Central memory CD8-positive, alpha-beta T cell (primary cell): ENCODE measurements around the gene MT1F.

Experiments used
- ATAC-seq: fragments of 150-1000 bp; cut with Tn5 transposase; replicated peaks from 2 replicates; pipeline ENCODE4 v1.10.0; 2022; ENCODE audit warnings: mild to moderate bottlenecking, moderate FRiP score, moderate number of reproducible peaks; ENCODE audit not compliant: poor library complexity, severe bottlenecking; ENCODE audit errors: extremely low read depth
- DNase-seq, 2 donors: peaks; one replicate each; pipeline ENCODE4 v3.0.0; 2021; ENCODE audit warnings: low spot score in 2 of 2
- H3K27ac Mint-ChIP-seq: one replicate; pipeline ENCODE4 v1.8.0; 2022; ENCODE audit warnings: low read depth, mild to moderate bottlenecking, moderate library complexity, mixed read lengths
- H3K27me3 Mint-ChIP-seq: one replicate; pipeline ENCODE4 v1.8.0; 2022; ENCODE audit warnings: mixed read lengths
- H3K36me3 Mint-ChIP-seq: one replicate; pipeline ENCODE4 v1.8.0; 2022; ENCODE audit warnings: mild to moderate bottlenecking, moderate library complexity, mixed read lengths; ENCODE audit not compliant: insufficient read depth
- H3K4me1 Mint-ChIP-seq: one replicate; pipeline ENCODE4 v1.8.0; 2022; ENCODE audit warnings: mixed read lengths
- H3K4me3 Mint-ChIP-seq: one replicate; pipeline ENCODE4 v1.8.0; 2022; ENCODE audit warnings: mild to moderate bottlenecking, moderate library complexity, mixed read lengths
- H3K9me3 Mint-ChIP-seq: one replicate; pipeline ENCODE4 v1.8.0; 2022; ENCODE audit warnings: mixed read lengths

The MT1F gene

DNA sequence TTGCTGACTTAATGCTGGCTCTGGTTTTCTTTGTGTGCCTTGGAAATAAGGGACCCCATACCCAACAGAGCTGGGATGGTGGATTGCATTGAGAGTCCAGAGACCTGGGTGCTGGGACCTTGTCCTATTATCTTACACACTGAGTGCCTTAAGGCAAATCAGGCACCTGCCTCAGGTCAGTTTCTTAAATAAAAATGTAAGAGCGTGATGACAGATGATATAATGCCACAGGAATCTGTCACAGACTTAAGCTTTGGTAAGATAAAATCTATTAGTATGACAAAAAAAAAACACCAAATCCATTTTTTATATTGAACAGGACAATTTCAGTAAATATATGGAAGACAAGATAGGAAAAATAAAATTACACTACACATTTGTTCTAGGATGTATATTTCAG lies 17.7 kb upstream of the MT1F start:
- Mint-ChIP-seq H3K27ac (no peak overlapping the region), H3K36me3 (no peaks in the 10 kb centered on the region), H3K4me3 (no peak overlapping the region), H3K9me3 (no peaks in the 10 kb centered on the region), H3K4me1 (peaks cover 30% of the 10 kb centered on the region), H3K27me3 (peaks cover 60% of the 10 kb centered on the region)
- no peak for ATAC-seq
- no peak for DNase-seq

DNA sequence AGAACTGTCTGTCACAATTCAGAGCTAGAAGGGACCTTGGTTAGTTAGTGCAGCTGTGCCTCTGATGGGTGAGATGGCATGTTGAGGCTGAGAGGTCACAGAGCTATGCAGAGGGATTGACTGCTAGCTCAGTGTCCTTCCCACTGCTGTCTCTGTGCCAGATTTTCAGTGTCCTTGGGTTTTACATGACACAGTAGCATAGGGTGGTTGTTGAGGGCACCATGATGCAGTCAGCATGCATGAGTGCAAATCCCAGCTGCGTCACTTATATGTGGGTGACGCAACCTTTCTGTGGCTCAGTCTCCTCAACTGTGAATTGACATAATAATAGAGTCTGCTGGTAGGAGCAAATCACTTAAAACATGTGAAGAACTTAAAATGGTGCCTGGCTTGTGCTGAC lies 16.6 kb upstream of the MT1F start:
- ATAC-seq (no peak), DNase-seq (no peak)
- peaks cover 49% of the 10 kb centered on the region for H3K27me3 Mint-ChIP-seq
- H3K27ac Mint-ChIP-seq: no peak overlapping the region
- H3K9me3 Mint-ChIP-seq: no peaks in the 10 kb centered on the region
- H3K36me3 Mint-ChIP-seq: no peaks in the 10 kb centered on the region
- peaks cover 28% of the 10 kb centered on the region for H3K4me1 Mint-ChIP-seq
- no peak overlapping the region for H3K4me3 Mint-ChIP-seq

DNA sequence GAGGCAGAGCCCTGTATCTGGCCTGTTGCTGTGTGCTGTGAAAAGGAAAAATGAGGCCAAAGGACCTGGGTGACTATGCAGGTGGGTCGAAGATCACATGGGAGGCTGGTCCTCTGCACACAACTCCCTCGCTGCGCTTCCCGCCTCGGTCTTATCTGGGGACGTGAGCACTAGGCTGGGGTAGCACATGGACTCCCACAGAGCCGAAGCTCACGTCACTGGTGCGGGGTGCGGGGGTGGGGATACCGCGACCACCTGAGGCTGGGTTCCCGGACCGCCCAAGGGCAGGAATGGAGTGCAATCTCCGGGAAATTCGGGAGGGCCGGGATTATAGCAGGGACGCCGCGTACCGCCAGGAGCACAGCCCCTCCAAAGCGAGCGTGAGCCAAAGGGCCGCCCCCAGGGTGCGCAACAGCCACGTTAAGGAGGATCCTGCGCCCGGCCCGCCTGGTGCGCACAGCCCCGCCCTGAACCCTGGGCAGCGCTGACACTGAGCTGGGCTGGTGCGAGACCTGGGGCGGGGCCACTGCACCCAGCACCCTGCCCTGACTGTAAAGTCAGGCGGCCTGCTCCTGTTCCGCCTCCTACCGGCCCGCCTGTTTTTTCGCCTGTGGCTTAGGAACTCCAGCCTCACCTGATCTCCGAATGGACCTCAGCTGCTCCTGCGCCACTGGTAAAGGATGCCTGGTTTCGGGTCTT lies 14.5 kb upstream of the MT1F start:
- H3K27me3 Mint-ChIP-seq: peaks cover 28% of the 10 kb centered on the region
- H3K27ac Mint-ChIP-seq: peak overlapping the region; percentile 69
- DNase-seq (peak; percentile 53 to 65), ATAC-seq (peak; percentile 100)
- H3K4me3 Mint-ChIP-seq: peak overlapping the region; percentile 73
- peaks cover 19% of the 10 kb centered on the region for H3K4me1 Mint-ChIP-seq
- H3K9me3 Mint-ChIP-seq: no peaks in the 10 kb centered on the region
- no peaks in the 10 kb centered on the region for H3K36me3 Mint-ChIP-seq

DNA sequence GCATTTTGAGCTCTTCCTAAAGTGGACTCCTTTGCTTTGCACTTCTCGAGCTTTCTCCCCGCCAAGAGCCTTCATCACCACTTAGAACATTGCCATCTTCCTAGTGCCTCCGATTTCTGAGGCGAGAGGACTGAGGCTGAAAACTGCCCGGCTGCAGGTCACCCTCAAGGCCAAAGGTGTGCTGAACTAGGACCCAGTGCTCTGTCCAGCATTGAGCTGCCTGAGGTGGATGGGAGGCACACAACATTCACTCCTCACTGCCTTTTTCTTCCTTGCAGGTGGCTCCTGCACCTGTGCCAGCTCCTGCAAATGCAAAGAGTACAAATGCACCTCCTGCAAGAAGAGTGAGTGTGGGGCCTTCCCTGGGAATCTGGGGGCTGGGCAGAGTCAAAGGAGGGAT lies 13.9 kb upstream of the MT1F start:
- no peak for ATAC-seq
- H3K27me3 Mint-ChIP-seq: peaks cover 22% of the 10 kb centered on the region
- peak overlapping the region; percentile 73 for H3K4me3 Mint-ChIP-seq
- peak overlapping the region; percentile 69 for H3K27ac Mint-ChIP-seq
- no peaks in the 10 kb centered on the region for H3K36me3 Mint-ChIP-seq
- peaks cover 19% of the 10 kb centered on the region for H3K4me1 Mint-ChIP-seq
- no peak for DNase-seq
- no peaks in the 10 kb centered on the region for H3K9me3 Mint-ChIP-seq

DNA sequence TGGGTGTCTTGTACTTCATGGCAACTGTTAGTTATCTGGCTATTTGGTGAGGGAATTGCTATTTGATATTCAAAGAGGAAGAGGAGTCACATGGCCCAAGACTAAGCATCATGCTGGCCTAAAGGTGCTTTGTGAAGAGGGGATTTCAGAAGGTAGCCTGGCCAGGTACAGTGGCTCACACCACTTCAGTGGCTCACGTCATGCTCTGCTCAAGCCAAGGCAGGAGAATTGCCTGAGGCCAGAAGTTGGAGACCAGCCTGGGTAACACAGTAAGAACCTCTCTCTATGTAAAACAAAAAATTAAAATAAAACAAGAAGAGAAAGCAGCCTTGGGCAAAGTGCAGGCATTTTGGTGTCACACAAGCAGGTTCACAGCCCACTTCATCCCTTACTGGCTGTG lies 12.4 kb upstream of the MT1F start:
- Mint-ChIP-seq H3K4me1 (peaks cover 19% of the 10 kb centered on the region), H3K27ac (no peak overlapping the region)
- DNase-seq: no peak

DNA sequence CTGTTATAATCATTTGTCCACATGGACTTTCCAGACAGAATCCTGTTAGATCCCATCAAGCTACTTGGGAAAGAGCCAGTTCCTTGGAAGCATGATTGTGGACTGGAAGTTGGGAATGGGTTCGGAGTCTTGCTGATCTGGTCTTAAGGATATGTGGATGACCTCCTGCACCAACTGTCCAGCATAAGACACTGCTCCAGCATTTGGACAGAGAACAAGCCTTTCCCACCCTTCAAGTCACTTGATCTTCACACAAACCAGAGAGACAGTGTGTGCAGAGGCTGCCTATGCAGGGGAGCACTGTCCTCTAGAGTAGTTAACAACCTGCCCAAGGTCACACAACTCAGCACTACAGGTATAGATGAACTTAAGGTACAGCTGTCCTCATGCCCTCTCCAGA lies 11.9 kb upstream of the MT1F start:
- Mint-ChIP-seq H3K36me3 (no peaks in the 10 kb centered on the region), H3K9me3 (no peaks in the 10 kb centered on the region), H3K4me1 (peaks cover 19% of the 10 kb centered on the region), H3K27ac (no peak overlapping the region), H3K4me3 (no peak overlapping the region), H3K27me3 (peaks cover 2% of the 10 kb centered on the region)
- ATAC-seq (no peak), DNase-seq (no peak)

More for the DNA sequence above, 12.4 kb upstream of the MT1F start:
- Mint-ChIP-seq H3K9me3 (no peaks in the 10 kb centered on the region), H3K36me3 (no peaks in the 10 kb centered on the region), H3K27me3 (peaks cover 7% of the 10 kb centered on the region), H3K4me3 (no peak overlapping the region)
- no peak for ATAC-seq

DNA sequence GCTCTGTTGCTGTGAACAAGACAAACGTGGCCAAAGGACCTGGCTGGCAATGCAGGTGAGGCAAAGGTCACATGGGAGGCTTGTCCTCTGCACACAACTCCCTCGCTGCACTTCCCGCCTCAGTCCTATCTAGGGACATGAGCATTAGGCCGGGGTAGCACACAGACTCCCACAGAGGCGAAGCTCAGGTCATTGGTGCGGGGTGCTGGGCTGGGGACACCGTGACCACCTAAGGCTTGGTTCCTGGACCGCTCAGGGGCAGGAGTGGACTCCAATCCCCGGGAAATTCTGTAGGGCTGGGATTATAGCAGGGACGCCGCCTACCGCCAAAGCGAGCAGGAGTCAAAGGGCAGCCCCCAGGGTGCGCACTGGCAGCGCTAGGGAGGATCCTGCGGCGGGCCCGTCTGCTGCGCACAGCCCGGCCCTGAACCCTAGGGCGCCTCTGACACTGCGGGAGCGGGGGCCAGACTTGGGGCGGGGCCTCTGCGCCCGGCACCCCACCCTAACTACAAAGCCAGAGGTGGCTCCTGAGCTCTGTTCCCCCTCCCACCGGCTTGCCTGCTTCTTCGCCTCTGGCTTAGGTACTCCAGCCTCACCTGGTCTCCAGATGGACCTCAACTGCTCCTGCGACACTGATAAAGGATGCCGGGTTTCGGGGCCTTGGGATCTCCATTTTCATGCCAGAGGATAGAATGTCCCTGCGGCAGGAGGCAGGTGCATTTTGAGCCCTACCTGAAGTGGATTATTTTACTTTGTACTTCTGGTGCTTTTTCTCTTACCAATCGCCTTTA lies 9.9 kb upstream of the MT1F start:
- Mint-ChIP-seq H3K36me3 (no peaks in the 10 kb centered on the region), H3K27ac (no peak overlapping the region), H3K27me3 (no peaks in the 10 kb centered on the region), H3K4me3 (no peak overlapping the region), H3K9me3 (no peaks in the 10 kb centered on the region), H3K4me1 (peaks cover 16% of the 10 kb centered on the region)
- DNase-seq (no peak), ATAC-seq (no peak)

DNA sequence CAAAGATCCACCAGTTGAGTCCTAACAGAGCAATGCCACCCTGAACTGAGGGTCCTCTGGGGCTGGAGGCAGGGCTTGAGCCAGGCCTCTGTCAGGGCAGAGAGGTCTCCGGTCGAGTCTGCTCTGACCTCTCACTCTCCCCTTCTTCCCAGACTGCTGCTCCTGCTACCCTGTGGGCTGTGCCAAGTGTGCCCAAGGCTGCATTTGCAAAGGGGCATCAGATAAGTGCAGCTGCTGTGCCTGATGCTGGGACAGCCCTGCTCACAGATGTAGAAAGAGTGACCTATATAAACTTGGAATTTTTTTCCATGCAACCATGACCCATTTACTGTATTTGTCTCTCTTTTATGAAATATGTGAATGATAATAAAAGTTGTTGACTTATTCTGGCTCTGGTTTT lies 8.5 kb upstream of the MT1F start:
- ATAC-seq: no peak
- H3K4me1 Mint-ChIP-seq: peaks cover 1% of the 10 kb centered on the region
- H3K36me3 Mint-ChIP-seq: no peaks in the 10 kb centered on the region
- H3K27me3 Mint-ChIP-seq: no peaks in the 10 kb centered on the region
- no peak for DNase-seq
- H3K27ac Mint-ChIP-seq: no peak overlapping the region
- H3K9me3 Mint-ChIP-seq: no peaks in the 10 kb centered on the region
- no peak overlapping the region for H3K4me3 Mint-ChIP-seq

DNA sequence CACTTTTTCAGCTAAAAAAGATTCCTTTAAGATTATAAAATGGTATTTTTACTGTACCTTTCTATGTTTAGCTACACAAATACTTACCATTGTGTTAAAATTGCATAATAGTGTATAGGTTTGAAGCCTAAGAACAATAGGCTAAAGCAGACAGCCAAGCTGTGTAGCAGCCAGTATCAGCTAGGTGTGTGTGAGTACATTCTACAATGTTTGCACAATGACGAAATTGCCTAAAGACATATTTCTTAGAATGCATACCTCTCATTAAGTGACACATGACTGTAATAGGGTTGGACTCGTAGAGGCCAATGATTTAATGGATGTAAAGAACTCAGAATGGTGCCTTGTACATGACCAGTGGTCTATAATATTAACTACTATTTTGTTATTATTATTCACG lies 7.9 kb upstream of the MT1F start:
- H3K27ac Mint-ChIP-seq: no peak overlapping the region
- H3K4me1 Mint-ChIP-seq: no peaks in the 10 kb centered on the region
- H3K4me3 Mint-ChIP-seq: no peak overlapping the region
- no peaks in the 10 kb centered on the region for H3K36me3 Mint-ChIP-seq
- no peaks in the 10 kb centered on the region for H3K9me3 Mint-ChIP-seq
- H3K27me3 Mint-ChIP-seq: no peaks in the 10 kb centered on the region
- no peak for ATAC-seq
- no peak for DNase-seq

DNA sequence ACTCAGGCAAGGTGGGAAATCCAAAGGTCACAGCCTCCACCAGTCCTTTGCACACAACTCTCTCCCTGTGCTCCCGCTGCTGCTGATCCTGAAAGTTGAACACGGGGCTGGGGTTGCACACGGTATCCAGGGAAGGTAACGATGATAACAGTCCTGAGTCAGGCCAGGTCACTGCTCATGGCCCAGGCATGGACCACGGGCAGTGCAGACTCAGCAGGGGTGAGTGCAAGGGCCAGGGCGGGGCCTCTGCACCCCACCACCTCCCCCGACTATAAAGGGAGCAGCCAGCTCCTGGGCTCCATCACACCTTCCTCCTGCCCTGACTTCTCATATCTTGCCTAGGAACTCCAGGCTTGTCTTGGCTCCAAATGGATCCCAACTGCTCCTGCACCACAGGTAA lies 6.2 kb upstream of the MT1F start, which contains the start of gene MT1B:
TSS of gene MT1B (plus strand) at position 301 of the 400 bp plus-strand sequence. CDS start at position 369, 68 bp downstream.
- H3K27me3 Mint-ChIP-seq: no peaks in the 10 kb centered on the region
- H3K36me3 Mint-ChIP-seq: no peaks in the 10 kb centered on the region
- H3K9me3 Mint-ChIP-seq: no peaks in the 10 kb centered on the region
- H3K4me1 Mint-ChIP-seq: no peaks in the 10 kb centered on the region
- H3K4me3 Mint-ChIP-seq: no peak within 1 kb of the TSS
- no peak within 1 kb of the TSS for H3K27ac Mint-ChIP-seq
- ATAC-seq: no peak
- DNase-seq: no peak

DNA sequence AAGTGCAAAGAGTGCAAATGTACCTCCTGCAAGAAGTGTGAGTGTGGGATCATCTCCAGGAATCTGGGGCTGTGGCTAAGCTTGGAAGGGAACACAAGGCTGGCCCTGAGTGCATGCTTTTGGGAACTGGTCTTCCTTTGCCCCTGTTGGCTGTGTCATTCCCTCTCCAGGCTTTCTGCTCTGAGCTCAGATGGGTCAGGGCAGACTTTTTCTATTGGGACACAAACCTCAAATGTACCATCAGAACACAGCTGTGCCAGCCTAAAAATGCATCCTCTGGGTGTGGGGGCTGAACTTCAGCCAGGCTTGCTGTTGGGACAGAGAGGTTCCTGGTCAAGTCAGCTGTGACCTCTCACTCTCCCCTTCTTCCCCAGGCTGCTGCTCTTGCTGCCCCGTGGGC lies 5.2 kb upstream of the MT1F start:
- H3K36me3 Mint-ChIP-seq: no peaks in the 10 kb centered on the region
- ATAC-seq (no peak), DNase-seq (no peak)
- no peaks in the 10 kb centered on the region for H3K9me3 Mint-ChIP-seq
- H3K27me3 Mint-ChIP-seq: no peaks in the 10 kb centered on the region
- H3K4me1 Mint-ChIP-seq: no peaks in the 10 kb centered on the region
- H3K4me3 Mint-ChIP-seq: no peak overlapping the region
- no peak overlapping the region for H3K27ac Mint-ChIP-seq

DNA sequence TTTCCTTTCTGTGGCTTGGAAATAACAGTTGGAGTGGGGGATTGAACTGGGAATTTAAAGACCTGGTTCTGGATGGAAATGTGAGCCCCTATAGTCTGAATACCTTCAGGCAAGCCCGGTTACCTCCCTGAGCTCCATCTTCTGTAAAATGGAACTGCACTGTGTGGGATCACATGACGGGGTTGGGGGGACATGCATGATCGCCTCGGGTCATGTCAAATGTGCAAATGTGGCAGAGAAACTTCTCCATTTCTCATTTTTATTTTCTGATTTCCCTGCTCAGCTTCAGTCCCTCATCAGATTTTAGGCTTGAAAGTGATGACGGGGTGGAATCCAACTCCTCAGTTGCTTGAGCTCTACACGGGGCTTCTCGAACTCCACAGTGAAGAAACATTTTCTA lies 4.5 kb upstream of the MT1F start:
- DNase-seq: no peak
- H3K9me3 Mint-ChIP-seq: no peaks in the 10 kb centered on the region
- no peak for ATAC-seq
- H3K27me3 Mint-ChIP-seq: no peaks in the 10 kb centered on the region
- H3K27ac Mint-ChIP-seq: no peak overlapping the region
- H3K4me3 Mint-ChIP-seq: no peak overlapping the region
- peaks cover 5% of the 10 kb centered on the region for H3K4me1 Mint-ChIP-seq
- no peaks in the 10 kb centered on the region for H3K36me3 Mint-ChIP-seq

DNA sequence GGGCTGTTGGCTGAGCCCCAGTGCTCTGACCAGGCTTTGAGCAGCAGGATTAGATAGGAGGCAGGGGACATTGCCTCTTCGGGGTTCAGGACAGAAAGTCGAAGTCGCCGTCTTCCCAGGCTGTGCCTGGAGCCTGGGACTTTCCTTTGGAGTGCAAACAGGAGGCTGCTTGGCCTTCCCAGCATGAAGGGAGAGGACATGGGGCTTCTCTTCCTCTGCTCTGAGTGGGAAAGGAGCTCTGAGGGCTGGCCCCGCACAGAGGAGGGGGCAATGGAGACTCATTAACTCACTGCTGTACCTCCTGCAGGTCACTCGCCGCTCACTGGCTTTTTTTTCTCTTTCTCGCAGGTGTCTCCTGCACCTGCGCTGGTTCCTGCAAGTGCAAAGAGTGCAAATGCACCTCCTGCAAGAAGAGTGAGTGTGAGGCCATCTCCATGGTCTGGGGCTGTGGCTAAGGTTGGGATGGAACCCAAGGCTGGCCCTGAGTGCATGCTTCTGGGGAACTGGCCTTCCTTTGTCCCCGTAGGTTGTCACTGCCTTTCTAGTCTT lies 642 bp downstream of the MT1F start:
- ATAC-seq (no peak), DNase-seq (no peak)
- H3K27ac Mint-ChIP-seq: peak overlapping the region; percentile 95
- no peaks in the 10 kb centered on the region for H3K9me3 Mint-ChIP-seq
- H3K4me1 Mint-ChIP-seq: peaks cover 34% of the 10 kb centered on the region
- H3K36me3 Mint-ChIP-seq: peaks cover 3% of the 10 kb centered on the region
- H3K4me3 Mint-ChIP-seq: peak overlapping the region; percentile 91
- no peaks in the 10 kb centered on the region for H3K27me3 Mint-ChIP-seq
